H9 (cell line): ENCODE results near the gene PCLAF. TPM values are rescaled to one million over a fixed set of nuclear protein-coding genes. Genes with fewer than 3 reads are reported as not detected.

ENCODE experiments used
- DNase-seq: peaks from one replicate; pipeline ENCODE4 v3.0.0-alpha.2; 2017
- H2AFZ ChIP-seq: one replicate; pipeline ENCODE4 v1.6.1; 2013; ENCODE audit warnings: mild to moderate bottlenecking, low read length, control low read depth, moderate library complexity
- H2AK5ac ChIP-seq: 2 replicates; pipeline ENCODE4 v1.6.1; 2013; ENCODE audit warnings: low read length, control low read depth, mixed read lengths; ENCODE audit not compliant: insufficient read length
- H2BK120ac ChIP-seq: one replicate; pipeline ENCODE4 v1.6.1; 2013; ENCODE audit warnings: low read depth, mild to moderate bottlenecking, low read length, control low read depth, inconsistent platforms; ENCODE audit not compliant: poor library complexity, severe bottlenecking
- H2BK12ac ChIP-seq: 2 replicates; pipeline ENCODE4 v1.6.1; 2013; ENCODE audit warnings: low read length, control low read depth, mixed read lengths, low read depth; ENCODE audit not compliant: insufficient read length
- H2BK15ac ChIP-seq: 2 replicates; pipeline ENCODE4 v1.6.1; 2013; ENCODE audit warnings: low read depth, low read length, control low read depth
- H2BK20ac ChIP-seq: one replicate; pipeline ENCODE4 v1.6.1; 2013; ENCODE audit warnings: low read depth, mild to moderate bottlenecking, low read length, control low read depth, inconsistent platforms; ENCODE audit not compliant: poor library complexity, severe bottlenecking
- H2BK5ac ChIP-seq: 2 replicates; pipeline ENCODE4 v1.6.1; 2013; ENCODE audit warnings: low read length, control low read depth, mixed read lengths; ENCODE audit not compliant: insufficient read length
- H3K14ac ChIP-seq: 2 replicates; pipeline ENCODE4 v1.6.1; 2013; ENCODE audit warnings: low read length, control low read depth; ENCODE audit not compliant: insufficient read depth
- H3K18ac ChIP-seq: 2 replicates; pipeline ENCODE4 v1.6.1; 2013; ENCODE audit warnings: low read depth, mild to moderate bottlenecking, mixed read lengths, low read length, control low read depth; ENCODE audit not compliant: insufficient read length
- H3K23ac ChIP-seq: 2 replicates; pipeline ENCODE4 v1.6.1; 2013; ENCODE audit warnings: low read length, control low read depth, mixed read lengths, low read depth; ENCODE audit not compliant: insufficient read length
- H3K23me2 ChIP-seq: 2 replicates; pipeline ENCODE4 v1.6.1; 2013; ENCODE audit warnings: low read depth, mild to moderate bottlenecking, mixed read lengths, low read length, control low read depth; ENCODE audit not compliant: insufficient read length, poor library complexity, severe bottlenecking
- H3K27ac ChIP-seq: 2 replicates; pipeline ENCODE4 v1.5.1; 2013; ENCODE audit warnings: low read length, control low read depth, mixed read lengths, low read depth; ENCODE audit not compliant: insufficient read length
- H3K27me3 ChIP-seq: 2 replicates; pipeline ENCODE4 v1.6.1; 2013; ENCODE audit warnings: low read length, control low read depth, inconsistent platforms; ENCODE audit not compliant: insufficient read depth
- H3K4ac ChIP-seq: 2 replicates; pipeline ENCODE4 v1.6.1; 2013; ENCODE audit warnings: low read depth, mild to moderate bottlenecking, control low read depth, inconsistent platforms, low read length, moderate library complexity
- H3K4me1 ChIP-seq: 2 replicates; pipeline ENCODE4 v1.6.1; 2013; ENCODE audit warnings: low read length, control low read depth, inconsistent platforms; ENCODE audit not compliant: insufficient read depth
- H3K4me2 ChIP-seq: 2 replicates; pipeline ENCODE4 v1.6.1; 2013; ENCODE audit warnings: low read length, control low read depth, mixed read lengths; ENCODE audit not compliant: insufficient read length, insufficient read depth
- H3K56ac ChIP-seq: 2 replicates; pipeline ENCODE4 v1.6.1; 2013; ENCODE audit warnings: low read depth, mild to moderate bottlenecking, mixed read lengths, low read length, control low read depth; ENCODE audit not compliant: insufficient read length
- H3K79me1 ChIP-seq: 2 replicates; pipeline ENCODE4 v1.6.1; 2013; ENCODE audit warnings: low read depth, mild to moderate bottlenecking, moderate library complexity, low read length, control low read depth, inconsistent platforms; ENCODE audit not compliant: insufficient read depth, poor library complexity, severe bottlenecking
- H3K79me2 ChIP-seq: 2 replicates; pipeline ENCODE4 v1.6.1; 2013; ENCODE audit warnings: low read length, control low read depth, inconsistent platforms; ENCODE audit not compliant: insufficient read depth
- H3K9ac ChIP-seq: 2 replicates; pipeline ENCODE4 v1.6.1; 2013; ENCODE audit warnings: low read length, control low read depth, mixed read lengths; ENCODE audit not compliant: insufficient read length; ENCODE audit errors: extremely low read depth
- H3K9me3 ChIP-seq: one replicate; pipeline ENCODE4 v1.6.1; 2013; ENCODE audit warnings: low read depth, low read length, inconsistent platforms; ENCODE audit not compliant: control insufficient read depth
- H3T11ph ChIP-seq: one replicate; pipeline ENCODE4 v1.6.1; 2013; ENCODE audit warnings: mild to moderate bottlenecking, low read length, control low read depth, inconsistent platforms
- H4K20me1 ChIP-seq: one replicate; pipeline ENCODE4 v1.6.1; 2013; ENCODE audit not compliant: control insufficient read depth, insufficient read length, insufficient read depth
- H4K5ac ChIP-seq: 2 replicates; pipeline ENCODE4 v1.6.1; 2013; ENCODE audit warnings: low read depth, mild to moderate bottlenecking, mixed read lengths, low read length, control low read depth; ENCODE audit not compliant: insufficient read length
- H4K8ac ChIP-seq: replicated peaks from 2 replicates; pipeline ENCODE4 v1.6.1; 2013; ENCODE audit warnings: low read length, control low read depth, mixed read lengths, low read depth; ENCODE audit not compliant: insufficient read length
- H4K91ac ChIP-seq: 2 replicates; pipeline ENCODE4 v1.6.1; 2013; ENCODE audit warnings: low read depth, mild to moderate bottlenecking, moderate library complexity, mixed read lengths, low read length, control low read depth; ENCODE audit not compliant: insufficient read length
- H3K27ac Mint-ChIP-seq, 3 experiments: 2 replicates in 2 of 3; 3 replicates in 1 of 3; pipeline ENCODE4 v1.8.0; 2020 to 2021; ENCODE audit warnings: mixed read lengths in 3 of 3, mild to moderate bottlenecking in 1 of 3, moderate library complexity in 1 of 3
- H3K27me3 Mint-ChIP-seq: 2 replicates; pipeline ENCODE4 v1.8.0; 2021; ENCODE audit warnings: low read depth, mild to moderate bottlenecking, moderate library complexity, mixed read lengths
- H3K36me3 Mint-ChIP-seq, 3 experiments: 2 replicates in 2 of 3; 3 replicates in 1 of 3; pipeline ENCODE4 v1.8.0; 2020 to 2021; ENCODE audit warnings: low read depth in 3 of 3, mixed read lengths in 3 of 3; ENCODE audit not compliant: insufficient read depth in 1 of 3
- H3K4me1 Mint-ChIP-seq, 2 experiments: 2 replicates each; pipeline ENCODE4 v1.8.0; 2020; ENCODE audit warnings: mixed read lengths in 2 of 2
- H3K4me3 Mint-ChIP-seq, 2 experiments: 2 replicates in 1 of 2; 3 replicates in 1 of 2; pipeline ENCODE4 v1.8.0; 2020 to 2021; ENCODE audit warnings: mild to moderate bottlenecking in 2 of 2, mixed read lengths in 2 of 2, moderate library complexity in 1 of 2
- H3K9me3 Mint-ChIP-seq, 2 experiments: 2 replicates in 1 of 2; 3 replicates in 1 of 2; pipeline ENCODE4 v1.8.0; 2020; ENCODE audit warnings: mild to moderate bottlenecking in 2 of 2, mixed read lengths in 2 of 2, moderate library complexity in 1 of 2
- whole genome bisulfite sequencing: extraction: QIAGEN DNeasy Blood & Tissue Kit; methylation state at CpG from one replicate; pipeline ENCODE4 v1.1.7; 2013; ENCODE audit warnings: missing lambda C conversion rate, low lambda C conversion rate, mixed read lengths; ENCODE audit not compliant: insufficient read length; ENCODE audit errors: extremely low coverage; 5-methylcytosine and 5-hydroxymethylcytosine counted together
- total RNA-seq: library from RNA; stranded (reverse); gene quantifications from 2 replicates; pipeline ENCODE4 v1.2.1, GENCODE V29; 2021
- TF ChIP-seq, protein P1 (sequence below): fragments of 200-600 bp; sonication (generic); conservative IDR thresholded peaks from 3 replicates; pipeline ENCODE4 v1.8.0; 2021; ENCODE audit warnings: antibody characterized with exemption, mild to moderate bottlenecking

The PCLAF gene
- total RNA-seq, 1 experiment from 2014 or later = 65.6 TPM

DNA sequence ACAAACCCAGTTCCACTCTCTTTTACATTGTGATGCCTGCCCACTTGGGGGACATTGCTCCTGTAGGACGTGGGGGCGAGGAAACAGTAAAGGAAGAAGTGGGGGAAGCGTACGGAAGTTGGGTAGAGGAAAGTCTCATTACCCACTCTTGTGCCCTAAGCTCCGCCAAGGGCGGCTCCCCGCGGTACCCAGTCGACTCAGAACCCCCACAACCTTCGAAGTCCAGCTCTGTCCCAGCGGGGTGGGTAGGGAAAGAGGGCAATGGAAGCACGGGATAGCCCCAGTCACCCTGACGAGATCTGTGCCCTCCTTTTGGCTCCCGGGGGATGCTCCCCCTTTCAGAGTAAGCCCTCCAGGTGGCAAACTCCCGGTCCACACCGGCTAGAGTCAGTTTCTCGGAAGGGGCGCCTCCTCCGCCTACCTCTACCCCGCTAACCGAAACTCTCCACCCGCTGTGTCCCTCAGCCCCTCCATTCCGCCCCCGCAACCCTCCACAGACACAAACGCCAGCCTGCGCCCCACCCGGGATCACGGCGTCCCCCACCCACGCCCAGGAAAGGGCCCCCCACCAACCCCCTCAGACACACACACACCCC lies 25.8 kb downstream of the PCLAF start:
- TF ChIP-seq, protein P1, sequence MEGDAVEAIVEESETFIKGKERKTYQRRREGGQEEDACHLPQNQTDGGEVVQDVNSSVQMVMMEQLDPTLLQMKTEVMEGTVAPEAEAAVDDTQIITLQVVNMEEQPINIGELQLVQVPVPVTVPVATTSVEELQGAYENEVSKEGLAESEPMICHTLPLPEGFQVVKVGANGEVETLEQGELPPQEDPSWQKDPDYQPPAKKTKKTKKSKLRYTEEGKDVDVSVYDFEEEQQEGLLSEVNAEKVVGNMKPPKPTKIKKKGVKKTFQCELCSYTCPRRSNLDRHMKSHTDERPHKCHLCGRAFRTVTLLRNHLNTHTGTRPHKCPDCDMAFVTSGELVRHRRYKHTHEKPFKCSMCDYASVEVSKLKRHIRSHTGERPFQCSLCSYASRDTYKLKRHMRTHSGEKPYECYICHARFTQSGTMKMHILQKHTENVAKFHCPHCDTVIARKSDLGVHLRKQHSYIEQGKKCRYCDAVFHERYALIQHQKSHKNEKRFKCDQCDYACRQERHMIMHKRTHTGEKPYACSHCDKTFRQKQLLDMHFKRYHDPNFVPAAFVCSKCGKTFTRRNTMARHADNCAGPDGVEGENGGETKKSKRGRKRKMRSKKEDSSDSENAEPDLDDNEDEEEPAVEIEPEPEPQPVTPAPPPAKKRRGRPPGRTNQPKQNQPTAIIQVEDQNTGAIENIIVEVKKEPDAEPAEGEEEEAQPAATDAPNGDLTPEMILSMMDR = no peak
- peak overlapping the region; percentile 84; the same call in 1 of the 2 replicates for H3K14ac ChIP-seq
- H3K9ac ChIP-seq = peak overlapping the region; percentile 89
- H4K20me1 ChIP-seq = no peaks in the 10 kb centered on the region
- H3K79me1 ChIP-seq = peaks cover 4% of the 10 kb centered on the region
- H3K27me3 ChIP-seq = no peaks in the 10 kb centered on the region
- no peak overlapping the region for H3K4ac ChIP-seq
- H3K4me1 Mint-ChIP-seq = peaks cover 12% of the 10 kb centered on the region in 2 experiments
- H2AFZ ChIP-seq = no peak overlapping the region
- H2BK120ac ChIP-seq = no peak overlapping the region
- no peak overlapping the region for H4K8ac ChIP-seq
- H3K4me1 ChIP-seq = no peaks in the 10 kb centered on the region
- no peaks in the 10 kb centered on the region for H3K27me3 Mint-ChIP-seq
- H3K9me3 ChIP-seq = no peaks in the 10 kb centered on the region
- H2BK20ac ChIP-seq = no peak overlapping the region
- no peaks in the 10 kb centered on the region for H3K9me3 Mint-ChIP-seq
- peaks cover 5% of the 10 kb centered on the region for H3K23me2 ChIP-seq
- H2BK12ac ChIP-seq = no peak overlapping the region
- WGBS = no CpG with 5 or more reads among the region's 30 CpGs
- H3K27ac ChIP-seq = no peak overlapping the region
- no peak overlapping the region for H2BK15ac ChIP-seq
- no peak overlapping the region for H2AK5ac ChIP-seq
- no peak overlapping the region for H3K56ac ChIP-seq
- peak; percentile 45 for DNase-seq
- H3K4me2 ChIP-seq = peak overlapping the region; percentile 98
- H3K18ac ChIP-seq = peak overlapping the region; percentile 43
- H3K36me3 Mint-ChIP-seq = peaks cover 2 to 3% (median 2%) of the 10 kb centered on the region in 3 experiments; a peak in 3 of 7 replicates
- peaks cover 2% of the 10 kb centered on the region; the same call in 1 of the 2 replicates for H3K79me2 ChIP-seq
- peak overlapping the region; percentile 49 for H4K5ac ChIP-seq
- peak overlapping the region; percentile 98 to 99 (median 98) for H3K27ac Mint-ChIP-seq
- no peak overlapping the region for H4K91ac ChIP-seq
- H3K23ac ChIP-seq = no peak overlapping the region
- H3T11ph ChIP-seq = no peak overlapping the region
- peak overlapping the region; percentile 37 for H2BK5ac ChIP-seq
- peak overlapping the region; percentile 94 to 98 for H3K4me3 Mint-ChIP-seq
